HG03060 (cell line): ENCODE results near the gene THRB.

ENCODE experiments used
- ATAC-seq: cut with Tn5 transposase; IDR thresholded peaks from one replicate; pipeline ENCODE4 v1.9.1; 2021; ENCODE audit warnings: low read depth, moderate number of reproducible peaks; ENCODE audit not compliant: unreplicated experiment

Gene THRB

DNA sequence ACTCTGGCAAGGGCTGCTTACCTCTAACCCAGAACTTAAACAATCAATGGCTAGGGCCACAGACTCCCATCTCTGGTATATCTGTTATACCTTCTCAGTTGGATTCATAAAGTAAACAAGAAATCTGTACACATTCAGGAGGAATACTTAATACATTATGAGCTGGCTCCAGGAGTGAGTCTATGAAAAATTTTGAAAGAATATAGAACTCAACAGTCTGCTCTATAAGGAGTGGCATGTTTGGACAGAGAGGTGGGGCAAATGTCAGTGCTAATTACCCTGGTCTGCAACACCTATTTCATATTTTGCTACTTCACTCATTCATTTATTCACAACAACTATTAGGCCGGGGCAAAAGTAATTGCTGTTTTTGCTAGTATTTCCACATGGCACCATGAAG, 245.1 kb downstream of the THRB start:
- ATAC-seq = no peak

DNA sequence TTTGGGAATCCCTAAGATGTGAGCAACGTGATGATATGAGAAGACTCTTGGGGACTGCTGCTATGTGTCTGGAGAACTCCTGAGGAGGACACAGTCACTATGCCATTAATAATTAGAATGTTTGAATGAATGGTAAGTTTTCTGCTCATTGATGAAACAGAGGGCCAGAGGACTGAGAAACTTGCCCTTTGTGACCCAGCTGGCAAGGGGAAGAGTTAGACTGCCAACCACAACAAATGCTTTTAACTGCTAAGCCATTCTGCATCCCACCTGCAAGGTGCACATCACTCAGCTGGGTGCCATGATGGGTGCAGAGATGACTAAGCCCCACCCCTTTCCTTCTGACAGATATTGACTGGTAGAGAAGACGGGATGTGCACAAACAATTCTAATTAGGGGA, 249.6 kb downstream of the THRB start:
- ATAC-seq = no peak

DNA sequence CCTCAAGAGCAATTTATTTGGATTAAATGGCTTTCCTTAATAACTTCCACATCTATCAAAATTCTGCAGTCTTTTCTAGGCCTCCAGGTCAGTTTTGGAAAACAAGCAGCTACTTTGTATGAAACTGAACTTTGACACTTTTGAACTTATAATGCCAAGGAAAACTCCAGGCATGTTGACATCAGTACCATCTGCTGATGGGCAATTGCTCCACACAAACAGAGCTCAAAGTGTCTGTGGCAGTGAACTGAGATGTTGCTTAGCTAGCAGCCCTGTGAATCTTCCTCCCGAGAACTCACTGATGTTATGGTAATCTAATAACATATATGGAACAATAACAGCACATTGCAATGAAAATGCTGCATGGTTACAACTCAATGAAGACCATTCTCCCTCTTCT, 250.2 kb downstream of the THRB start:
- no peak for ATAC-seq

DNA sequence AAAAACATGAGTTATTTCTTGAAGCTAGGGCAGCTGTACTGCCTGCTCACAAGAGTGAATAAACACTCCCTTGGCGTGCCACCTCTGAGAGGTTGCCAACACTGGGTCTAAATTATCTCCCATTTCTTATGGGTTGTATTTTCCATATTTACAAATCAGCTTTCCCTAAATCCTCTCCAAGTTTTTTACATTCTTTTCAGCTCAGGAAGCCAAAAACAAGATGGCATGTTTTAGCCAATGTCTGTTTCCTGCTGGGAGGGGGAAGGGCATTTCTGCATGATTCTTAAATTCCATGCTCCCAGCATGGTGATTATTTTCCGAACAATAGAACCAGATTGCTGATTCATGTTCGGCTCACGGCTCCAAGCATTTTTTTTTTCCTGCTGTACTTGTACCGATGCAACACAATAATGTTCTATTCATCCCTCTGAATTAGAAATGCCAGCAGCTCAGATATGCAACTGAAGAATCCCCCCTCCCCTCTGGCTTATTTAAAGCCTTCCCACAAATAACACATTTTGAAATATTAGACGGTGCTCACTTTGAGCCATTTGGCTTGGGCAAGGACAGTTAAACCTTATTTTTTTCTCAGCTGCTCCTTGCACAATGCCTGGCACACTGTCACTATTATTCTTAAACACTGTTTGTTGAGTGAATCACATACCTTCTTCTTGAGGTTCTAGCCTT, 252.5 kb downstream of the THRB start:
- no peak for ATAC-seq

DNA sequence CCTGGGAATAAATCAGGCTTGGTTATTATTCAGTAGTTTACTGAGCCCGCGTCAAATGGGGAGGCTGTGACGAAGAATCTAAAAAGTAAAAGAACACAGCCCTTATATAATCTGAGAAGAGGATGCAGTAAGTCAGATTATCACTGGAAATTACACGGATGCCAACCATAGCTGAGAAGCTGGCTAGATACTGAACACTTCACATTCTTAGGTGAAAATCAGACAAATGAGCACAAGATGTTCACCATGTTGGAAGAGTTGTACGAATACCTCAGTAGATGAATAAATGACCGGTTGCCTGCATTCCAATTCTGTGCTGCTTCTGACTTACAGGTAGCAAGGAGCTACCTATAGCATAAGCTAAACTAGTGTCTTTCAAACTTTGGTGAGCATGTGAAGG, 254.3 kb downstream of the THRB start:
- no peak for ATAC-seq

DNA sequence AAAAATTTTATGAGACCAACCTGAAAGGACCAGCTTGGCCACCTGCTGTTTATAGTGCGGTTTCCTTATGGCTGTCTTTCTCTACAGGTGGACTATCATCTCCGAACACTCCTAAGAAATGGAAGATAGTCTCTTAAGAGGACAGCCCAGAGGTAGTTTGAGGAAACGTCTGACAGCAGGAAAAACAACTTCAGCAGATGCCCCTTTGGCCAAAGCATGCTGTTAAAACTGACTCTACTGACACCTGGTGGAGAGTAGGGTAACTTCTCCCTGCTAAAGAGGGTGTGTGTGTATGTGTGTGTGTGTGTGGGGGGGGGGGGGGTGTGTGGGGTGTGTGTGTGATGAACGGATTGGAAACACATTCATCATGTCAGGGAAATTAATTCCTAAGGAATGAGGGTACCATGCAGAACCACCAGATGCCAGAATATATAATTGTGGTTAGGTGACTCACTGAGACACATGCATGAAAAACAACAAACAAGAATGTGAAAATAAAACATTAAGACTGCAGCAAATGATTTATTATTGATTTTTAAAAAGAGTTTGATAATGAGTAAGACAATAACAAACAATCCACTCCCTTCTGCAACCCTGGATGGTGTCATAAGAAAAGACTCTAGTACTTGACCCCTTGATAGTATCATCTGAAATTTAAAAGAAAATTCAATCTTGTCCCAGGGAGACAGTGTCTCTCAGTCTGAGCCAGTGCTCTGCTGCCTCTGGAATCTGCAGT, 256.5 kb downstream of the THRB start:
- ATAC-seq = peak; percentile 64

DNA sequence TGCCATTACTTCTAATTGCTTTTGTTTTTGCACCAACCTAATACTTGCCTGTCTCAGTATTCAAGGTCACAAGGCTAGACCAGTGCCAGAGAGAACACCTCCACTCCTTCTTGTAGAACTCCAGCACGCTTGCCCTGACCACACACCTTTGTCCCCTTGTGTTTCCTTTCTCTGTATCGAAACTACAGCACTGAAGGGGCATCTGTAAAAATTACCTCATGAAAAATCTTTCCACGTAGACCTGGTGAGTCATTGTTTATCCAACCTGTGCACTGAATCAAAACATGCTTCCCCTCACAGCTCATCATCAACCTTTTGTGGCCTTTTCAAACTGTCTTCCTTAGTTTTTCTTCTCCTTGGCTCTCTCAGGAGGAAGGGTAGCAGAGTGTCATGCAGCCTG, 259.5 kb downstream of the THRB start:
- no peak for ATAC-seq

DNA sequence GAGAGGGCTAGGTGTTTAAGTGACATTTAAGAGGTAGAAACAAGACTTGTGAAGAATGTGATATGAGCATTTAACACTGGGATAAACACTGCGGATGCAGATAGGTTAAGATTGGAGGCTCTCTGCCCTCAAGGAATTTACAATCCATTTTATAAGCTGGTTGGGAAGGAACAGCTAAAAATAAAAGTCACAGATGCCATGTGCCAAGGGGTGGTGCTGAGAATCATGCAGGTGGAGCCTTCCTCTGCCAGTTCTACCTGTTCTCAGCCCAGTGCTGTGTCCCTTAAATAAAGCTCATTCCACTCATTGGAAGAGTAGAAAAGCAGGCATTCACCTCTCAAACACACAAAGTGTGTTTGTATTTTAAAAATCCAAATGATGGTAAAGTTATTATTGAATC, 261.9 kb downstream of the THRB start:
- ATAC-seq = no peak

DNA sequence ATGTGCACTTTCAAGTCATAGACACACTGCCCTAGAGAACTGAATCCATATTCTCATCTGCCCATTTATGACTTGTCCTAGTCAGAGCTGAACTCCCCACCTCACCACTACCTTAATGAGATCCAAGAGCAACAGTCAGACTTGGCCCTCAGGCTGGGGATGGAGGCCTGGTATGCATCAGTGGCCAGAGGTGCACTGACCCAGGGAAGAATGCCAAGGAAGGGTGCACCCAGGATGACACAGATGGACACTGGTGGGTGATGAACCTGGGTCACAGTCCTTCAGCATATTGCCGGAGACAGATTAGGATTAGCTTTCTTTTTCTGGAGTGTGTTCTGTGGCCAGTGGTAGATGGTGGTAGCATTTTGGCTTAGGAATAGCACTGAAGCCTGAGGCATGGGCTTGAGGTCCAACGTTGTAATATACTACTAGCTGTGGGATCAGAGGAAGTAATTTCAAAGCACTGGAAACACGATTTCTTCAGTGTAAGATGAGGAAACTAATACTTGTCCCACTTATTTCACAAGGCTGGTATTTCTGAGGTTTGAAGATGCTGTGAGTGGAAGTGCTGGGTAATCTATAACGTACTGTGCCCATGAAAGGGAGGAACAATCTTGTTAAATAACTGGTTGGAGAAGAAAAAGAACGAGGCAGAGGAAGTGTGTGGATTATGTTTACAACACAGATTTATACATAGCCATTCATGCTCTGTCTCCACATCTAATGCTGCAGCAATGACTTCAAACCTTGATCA, 265.0 kb downstream of the THRB start:
- ATAC-seq = no peak

DNA sequence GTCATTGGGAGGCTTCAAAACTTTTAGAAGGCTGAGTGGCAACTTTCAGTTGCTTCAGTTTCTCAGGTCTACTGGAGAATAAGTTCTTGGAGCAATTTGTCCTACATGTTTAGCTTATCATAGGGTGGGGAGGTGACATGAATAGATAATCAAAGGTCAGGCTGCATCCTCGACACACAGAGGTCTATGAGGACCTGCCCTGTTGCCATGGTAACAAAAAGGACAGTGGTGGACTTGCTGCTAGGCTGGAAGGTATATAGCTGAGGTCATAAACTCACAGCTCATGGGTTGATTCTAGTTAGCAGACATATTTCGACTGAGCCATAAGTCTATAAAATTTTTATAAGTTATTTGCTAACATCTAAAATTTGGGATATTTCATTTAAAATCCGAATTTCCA, 267.0 kb downstream of the THRB start:
- ATAC-seq = no peak

DNA sequence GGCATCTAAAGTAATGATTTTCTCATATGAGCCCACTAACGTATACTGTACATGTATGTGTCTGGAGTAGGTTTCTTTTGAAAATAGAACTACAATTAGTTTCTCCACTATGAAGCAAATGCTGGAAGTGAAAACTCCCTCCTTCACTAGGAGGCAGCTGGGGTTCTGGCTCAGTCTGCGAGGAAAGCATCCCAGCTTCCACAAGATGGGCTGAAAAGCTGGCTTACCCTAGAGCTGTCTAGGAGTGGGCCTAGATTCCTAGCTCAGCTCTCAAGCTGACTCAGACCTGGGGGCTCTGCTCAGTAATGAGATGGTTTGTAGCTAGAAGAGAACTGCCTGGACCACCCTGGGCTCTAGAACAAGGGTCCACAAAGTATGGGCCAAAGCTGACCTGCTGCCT, 268.3 kb downstream of the THRB start:
- no peak for ATAC-seq

DNA sequence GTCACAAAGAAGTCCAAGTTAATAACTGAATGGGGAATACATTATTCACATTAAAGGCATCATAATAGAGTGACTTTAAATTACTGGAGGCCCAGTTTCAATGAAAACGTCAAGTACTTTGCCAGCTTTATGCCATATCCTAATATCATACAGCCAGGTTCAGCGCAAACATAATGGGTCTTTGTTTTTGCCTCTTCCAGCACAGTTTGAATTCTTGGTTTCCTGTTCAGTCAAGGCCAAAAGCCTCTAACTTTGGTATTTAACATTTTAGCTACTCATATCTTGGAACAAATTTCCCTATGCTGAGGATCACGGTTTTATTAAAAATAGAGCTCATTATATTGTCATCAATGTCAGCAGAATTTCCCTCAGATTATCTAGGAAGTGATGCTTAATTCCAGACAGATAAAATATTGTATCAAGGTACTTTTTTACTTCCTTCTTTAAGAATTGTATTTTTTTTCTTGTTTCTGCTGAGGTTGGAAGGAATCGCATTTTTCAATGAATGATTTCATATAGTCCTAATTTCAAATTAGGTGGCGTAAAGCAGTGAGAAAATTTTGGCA, 269.2 kb downstream of the THRB start:
- ATAC-seq = no peak

DNA sequence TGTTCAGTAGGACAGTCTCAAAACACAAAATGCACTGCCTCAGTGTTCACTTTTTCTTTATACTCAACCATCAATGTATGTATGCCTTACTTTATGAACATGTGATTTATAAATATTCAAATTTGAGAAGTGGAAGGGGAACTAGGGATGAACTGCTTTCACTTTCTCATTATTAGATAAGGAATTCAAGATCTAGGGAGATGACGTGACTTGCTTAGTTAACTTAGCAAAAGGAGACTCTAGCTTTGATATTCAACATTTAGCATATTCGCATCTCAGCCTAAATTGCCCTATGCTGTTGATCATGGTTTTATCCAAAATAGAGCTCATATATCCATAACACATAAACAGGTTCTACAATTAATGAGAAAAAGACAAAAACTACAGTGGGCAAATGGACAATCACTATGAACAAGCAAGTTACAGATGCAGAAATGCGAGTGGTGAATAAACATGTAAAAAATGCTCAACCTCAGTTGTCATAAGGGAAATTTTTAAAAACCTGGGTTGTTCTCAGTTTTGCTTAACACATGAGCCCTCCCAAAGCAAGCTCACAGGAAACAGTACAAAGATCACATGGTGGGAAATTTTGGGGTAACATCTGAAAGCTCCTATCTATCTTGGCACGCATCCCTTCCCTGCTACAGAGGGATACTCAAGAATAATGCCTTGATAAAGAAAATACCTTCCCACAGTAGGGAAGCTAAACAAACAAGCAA, 269.8 kb downstream of the THRB start:
- no peak for ATAC-seq

DNA sequence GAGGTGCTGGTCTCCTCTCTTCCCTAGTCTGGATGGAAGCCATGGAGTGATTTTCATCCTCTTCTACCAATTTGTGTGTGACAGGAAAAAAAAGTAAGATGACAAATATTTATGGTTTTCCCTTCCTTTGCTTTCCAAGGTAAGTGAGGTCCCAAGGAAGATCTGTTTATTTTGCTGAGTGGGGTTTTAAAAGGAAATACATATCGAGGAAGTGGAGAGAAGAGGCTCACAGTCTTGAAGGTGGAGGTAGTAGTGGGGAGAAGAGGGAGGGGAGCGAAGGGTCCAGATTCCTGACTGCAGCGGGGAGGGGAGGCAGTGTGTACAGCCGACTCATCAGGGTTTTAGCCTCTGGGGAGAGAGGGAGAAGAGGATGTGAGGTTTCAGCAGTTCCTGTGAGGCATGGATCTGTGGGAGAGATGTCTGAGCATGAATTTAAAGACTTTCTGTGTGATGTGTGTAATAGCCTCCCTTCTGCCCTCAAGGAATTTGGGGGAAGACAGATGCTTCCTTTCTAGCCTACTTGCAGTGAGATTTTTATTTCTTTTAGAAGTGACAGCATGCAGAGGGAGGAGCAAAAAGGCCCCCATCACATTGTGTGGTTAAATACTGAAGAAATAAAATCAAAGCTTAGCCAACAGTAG, 272.4 kb downstream of the THRB start:
- no peak for ATAC-seq

DNA sequence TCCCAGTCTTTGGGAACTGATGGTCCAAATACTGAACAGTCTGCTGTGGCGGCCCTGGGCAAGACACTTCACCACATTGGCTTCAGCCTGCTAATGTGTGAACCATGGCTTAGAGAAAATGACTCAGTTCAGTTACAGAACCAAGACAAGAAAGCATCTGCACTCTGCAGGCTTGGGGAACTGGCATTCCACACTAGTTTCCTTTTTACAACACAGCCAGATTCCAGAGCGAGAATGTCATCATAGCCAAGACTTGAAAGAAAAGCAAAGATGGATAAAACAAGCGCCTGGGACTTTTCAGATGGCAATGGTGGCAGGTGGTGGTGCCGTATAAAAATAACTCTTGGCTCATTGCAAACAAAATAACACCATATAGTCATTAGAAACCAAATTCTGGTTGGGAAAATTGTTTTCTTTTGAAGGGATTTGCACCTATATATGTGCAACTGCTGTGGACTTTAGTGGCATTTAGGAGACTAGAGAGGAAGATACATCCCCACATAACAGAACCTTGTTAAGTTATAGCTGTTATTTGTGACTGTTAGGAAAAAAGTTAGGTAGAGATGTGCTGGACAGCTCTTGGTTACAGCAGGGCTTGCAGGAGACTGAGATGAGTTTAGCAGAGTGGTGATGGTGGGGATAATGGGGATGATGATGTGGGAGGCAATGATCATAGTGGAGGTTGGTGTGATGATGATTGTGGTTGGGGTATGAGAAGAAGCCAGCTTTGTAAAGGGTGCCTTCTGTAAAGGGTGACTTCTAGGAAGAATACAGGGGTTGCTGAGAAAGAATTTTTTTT, 273.6 kb downstream of the THRB start:
- no peak for ATAC-seq

DNA sequence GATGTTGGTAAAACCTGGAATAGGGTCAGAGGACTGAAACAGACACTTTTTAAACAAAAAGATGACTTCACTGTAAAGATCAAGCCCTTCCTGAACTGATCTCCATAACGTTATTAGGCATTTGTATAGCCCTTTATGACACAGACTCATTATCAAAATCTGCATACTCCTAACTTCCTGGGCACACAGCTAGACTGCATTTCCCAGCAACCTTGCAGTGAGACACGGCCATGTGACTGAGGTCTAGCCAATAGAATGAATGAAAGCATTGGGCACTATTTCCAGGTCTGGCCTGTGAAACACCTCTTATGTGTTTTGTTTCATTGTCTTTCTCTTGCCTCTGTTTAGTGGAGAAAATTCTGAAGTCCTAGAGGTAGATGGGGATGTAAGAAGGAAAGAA, 279.1 kb downstream of the THRB start:
- no peak for ATAC-seq

DNA sequence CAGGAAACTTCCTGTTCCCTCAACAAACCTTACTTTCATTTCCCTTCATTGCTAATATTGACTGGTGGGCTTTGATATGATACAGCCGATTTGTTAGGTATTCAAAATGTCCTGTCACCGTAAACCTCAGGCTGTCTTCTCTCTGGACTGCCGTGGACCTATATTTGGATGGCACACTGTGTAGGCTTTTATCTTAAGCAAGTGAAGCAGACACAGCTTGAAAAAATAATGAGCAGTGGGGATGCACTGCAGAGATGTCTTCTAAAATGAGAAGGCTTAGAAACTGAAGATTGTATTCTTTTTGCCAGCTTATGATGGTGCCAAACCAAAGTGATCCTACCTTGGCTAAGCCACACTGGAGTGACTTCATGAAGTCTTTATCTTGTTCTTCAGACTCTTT, 283.3 kb downstream of the THRB start:
- ATAC-seq = no peak

DNA sequence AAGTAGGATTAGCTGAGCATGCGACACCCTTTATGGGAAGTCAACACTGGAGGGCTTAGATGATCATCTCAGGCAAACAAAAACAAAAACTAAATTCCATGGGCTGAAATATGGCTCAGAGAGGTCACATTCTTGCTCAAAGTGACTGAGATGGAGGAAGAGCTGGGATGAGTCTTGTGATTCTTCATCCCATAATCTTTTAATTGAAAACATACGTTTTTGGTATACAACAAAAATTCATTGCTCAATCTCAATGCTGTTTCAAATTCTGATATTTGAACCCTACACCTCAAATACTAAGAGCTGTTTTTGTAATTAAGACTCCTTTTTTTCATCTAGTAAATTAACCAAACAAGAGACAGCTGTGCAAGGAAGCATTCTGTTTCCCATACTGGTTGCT, 292.6 kb downstream of the THRB start:
- no peak for ATAC-seq

DNA sequence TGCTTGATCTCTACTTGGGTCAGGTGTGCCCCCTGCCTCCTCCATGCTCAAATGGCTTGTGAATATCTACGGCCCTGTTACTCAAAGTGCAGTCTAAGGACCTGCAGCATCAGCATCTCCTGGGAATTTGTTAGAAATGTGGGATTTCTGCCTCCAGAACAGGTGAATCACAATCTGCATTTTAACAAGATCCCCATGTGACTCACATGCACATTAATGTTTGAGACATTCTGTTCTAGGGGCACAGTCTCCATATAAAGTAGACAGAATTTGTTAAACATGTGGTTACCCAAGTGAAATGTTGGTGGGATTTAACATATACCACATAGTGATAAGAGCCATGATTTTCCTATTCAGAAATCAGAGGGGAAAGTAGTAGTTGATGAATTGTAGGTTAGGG, 293.3 kb downstream of the THRB start:
- ATAC-seq = no peak
